PC-9 (cell line): ENCODE data around the gene CAMTA1. TPM values are rescaled to one million over a fixed set of nuclear protein-coding genes. Genes with fewer than 3 reads are reported as not detected.

Experiments
- BruUV-seq: library from RNA; stranded (reverse); fragments of 400-500 nt; replicated peaks from 2 replicates; lab custom pipeline; 2021; lab: Mats Ljungman, UMichigan
- CTCF ChIA-PET: fragments of 300-600 bp; sonication (Branson Sonifier 250); formaldehyde crosslinking; loops from one replicate; lab custom pipeline; 2022; ENCODE audit warnings: antibody characterized with exemption; lab: Charles Lee
- POLR2A ChIA-PET: fragments of 300-600 bp; sonication (Branson Sonifier 250); formaldehyde crosslinking; loops from one replicate; lab custom pipeline; 2022; ENCODE audit warnings: antibody characterized with exemption; ENCODE audit not compliant: unreplicated experiment; lab: Charles Lee
- DNase-seq, 2 experiments: peaks; one replicate each; pipeline versions ENCODE4 v3.0.0 to v3.0.0-alpha.2; 2015 to 2022; ENCODE audit warnings: mixed read lengths in 1 of 2
- H2AFZ ChIP-seq: fragments of 200-600 bp; sonication (generic); 2 replicates; pipeline ENCODE4 v1.8.1; 2017; ENCODE audit warnings: antibody characterized with exemption
- H3F3A ChIP-seq: fragments of 200-600 bp; sonication (generic); 2 replicates; pipeline ENCODE4 v1.8.1; 2017; ENCODE audit warnings: antibody characterized with exemption, mild to moderate bottlenecking, low read depth; ENCODE audit not compliant: insufficient read depth
- H3K27ac ChIP-seq: fragments of 200-600 bp; sonication (generic); 2 replicates; pipeline ENCODE4 v1.6.1; 2016; ENCODE audit warnings: mixed run types
- H3K27me3 ChIP-seq: fragments of 200-600 bp; sonication (generic); 2 replicates; pipeline ENCODE4 v1.6.1; 2016; ENCODE audit warnings: low read depth, mixed run types; ENCODE audit not compliant: insufficient read depth
- H3K36me3 ChIP-seq: fragments of 200-600 bp; sonication (generic); 2 replicates; pipeline ENCODE4 v1.6.1; 2016; ENCODE audit warnings: low read depth, mixed run types
- H3K4me1 ChIP-seq: fragments of 200-600 bp; sonication (generic); replicated peaks from 2 replicates; pipeline ENCODE4 v1.6.1; 2016; ENCODE audit warnings: mixed run types; ENCODE audit not compliant: insufficient read depth
- H3K4me2 ChIP-seq: fragments of 200-600 bp; sonication (generic); 2 replicates; pipeline ENCODE4 v1.6.1; 2017; ENCODE audit warnings: mixed run types
- H3K4me3 ChIP-seq: fragments of 200-600 bp; sonication (generic); 2 replicates; pipeline ENCODE4 v1.6.1; 2016; ENCODE audit warnings: mixed run types
- H3K79me2 ChIP-seq: fragments of 200-600 bp; sonication (generic); 2 replicates; pipeline ENCODE4 v1.6.1; 2017; ENCODE audit warnings: low read depth, mixed run types
- H3K9me2 ChIP-seq: fragments of 200-600 bp; sonication (generic); 2 replicates; pipeline ENCODE4 v1.8.1; 2017; ENCODE audit warnings: mild to moderate bottlenecking; ENCODE audit not compliant: insufficient read depth
- H3K9me3 ChIP-seq: fragments of 200-600 bp; sonication (generic); 2 replicates; pipeline ENCODE4 v1.8.1; 2016; ENCODE audit warnings: low read depth; ENCODE audit not compliant: insufficient read depth
- H4K20me1 ChIP-seq: fragments of 200-600 bp; sonication (generic); 2 replicates; pipeline ENCODE4 v1.8.1; 2017; ENCODE audit not compliant: insufficient read depth
- EZH2 ChIP-seq: fragments of 200-600 bp; sonication (generic); IDR thresholded peaks from 2 replicates; pipeline ENCODE4 v1.8.0; 2017; ENCODE audit warnings: antibody characterized with exemption, low read depth
- intact Hi-C: fragments of 100-400 bp; cut with micrococcal nuclease; formaldehyde crosslinking; loops from one replicate; pipeline ENCODE4 v1.10.0; 2022; ENCODE audit not compliant: unreplicated experiment
- total RNA-seq: library from RNA; stranded (reverse); gene quantifications from 2 replicates; pipeline ENCODE4 v1.2.3, GENCODE V29; 2021
- TF ChIP-seq, protein P1 (sequence below): fragments of 200-600 bp; sonication (generic); conservative IDR thresholded peaks from 2 replicates; pipeline ENCODE4 v1.6.1; 2017; ENCODE audit warnings: mixed run types, antibody characterized with exemption, mild to moderate bottlenecking, moderate library complexity

Gene CAMTA1
- total RNA-seq, 1 experiment from 2014 or later = 72.3 TPM

DNA sequence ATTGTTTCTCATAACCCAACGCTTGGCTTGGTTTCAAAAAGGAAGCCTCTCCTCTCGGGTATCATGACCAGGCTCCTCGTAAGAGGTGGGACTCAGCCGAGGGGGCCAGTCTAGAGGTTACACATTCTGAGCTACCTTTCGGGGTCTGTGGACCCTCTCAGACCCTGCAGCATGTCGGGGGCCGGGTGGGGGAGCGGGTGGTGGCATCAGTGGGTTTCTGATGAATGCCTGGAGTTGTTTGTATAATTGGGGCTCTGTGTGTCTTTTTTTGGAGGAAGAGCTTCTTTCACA is 229.3 kb downstream of the CAMTA1 start:
- intact Hi-C loops = no loop called here
- POLR2A ChIA-PET = no interaction called here
- DNase-seq = no peak
- H3K4me2 ChIP-seq = no peak overlapping the region
- no peak overlapping the region for H2AFZ ChIP-seq
- H3K9me2 ChIP-seq = no peaks in the 10 kb centered on the region
- no peaks in the 10 kb centered on the region for H3K4me1 ChIP-seq
- CTCF ChIA-PET = no interaction called here
- no peaks in the 10 kb centered on the region for H3K9me3 ChIP-seq
- no peaks in the 10 kb centered on the region for H3K79me2 ChIP-seq
- H3K36me3 ChIP-seq = no peaks in the 10 kb centered on the region
- BruUV-seq = no TSS peak
- H3K27ac ChIP-seq = no peak overlapping the region
- TF ChIP-seq, protein P1, sequence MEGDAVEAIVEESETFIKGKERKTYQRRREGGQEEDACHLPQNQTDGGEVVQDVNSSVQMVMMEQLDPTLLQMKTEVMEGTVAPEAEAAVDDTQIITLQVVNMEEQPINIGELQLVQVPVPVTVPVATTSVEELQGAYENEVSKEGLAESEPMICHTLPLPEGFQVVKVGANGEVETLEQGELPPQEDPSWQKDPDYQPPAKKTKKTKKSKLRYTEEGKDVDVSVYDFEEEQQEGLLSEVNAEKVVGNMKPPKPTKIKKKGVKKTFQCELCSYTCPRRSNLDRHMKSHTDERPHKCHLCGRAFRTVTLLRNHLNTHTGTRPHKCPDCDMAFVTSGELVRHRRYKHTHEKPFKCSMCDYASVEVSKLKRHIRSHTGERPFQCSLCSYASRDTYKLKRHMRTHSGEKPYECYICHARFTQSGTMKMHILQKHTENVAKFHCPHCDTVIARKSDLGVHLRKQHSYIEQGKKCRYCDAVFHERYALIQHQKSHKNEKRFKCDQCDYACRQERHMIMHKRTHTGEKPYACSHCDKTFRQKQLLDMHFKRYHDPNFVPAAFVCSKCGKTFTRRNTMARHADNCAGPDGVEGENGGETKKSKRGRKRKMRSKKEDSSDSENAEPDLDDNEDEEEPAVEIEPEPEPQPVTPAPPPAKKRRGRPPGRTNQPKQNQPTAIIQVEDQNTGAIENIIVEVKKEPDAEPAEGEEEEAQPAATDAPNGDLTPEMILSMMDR = no peak
- TF ChIP-seq EZH2 = no peak
- peaks cover 91% of the 10 kb centered on the region for H3K27me3 ChIP-seq
- H4K20me1 ChIP-seq = no peaks in the 10 kb centered on the region
- H3F3A ChIP-seq = no peaks in the 10 kb centered on the region
- no peak overlapping the region for H3K4me3 ChIP-seq

DNA sequence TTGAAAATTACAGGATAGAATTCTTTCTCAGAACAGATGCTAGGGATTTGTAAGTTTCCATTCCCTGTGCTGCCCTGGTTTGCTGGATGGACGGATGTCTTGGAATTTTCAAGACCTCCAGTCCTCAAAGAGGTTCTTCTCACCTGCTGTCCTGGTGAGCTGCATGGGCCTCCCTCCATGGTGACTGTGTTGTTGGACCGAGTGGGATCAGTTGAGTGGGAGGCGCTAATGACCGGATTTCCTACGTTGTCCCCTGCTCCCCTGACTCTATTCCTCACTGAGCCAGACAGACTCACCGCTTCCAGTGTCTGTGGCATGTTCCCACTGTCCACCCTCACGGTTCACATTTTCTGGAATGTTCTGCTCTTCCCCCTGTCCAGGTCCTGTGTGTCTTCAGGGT is 229.8 kb downstream of the CAMTA1 start:
- intact Hi-C loops = no loop called here
- H4K20me1 ChIP-seq = no peaks in the 10 kb centered on the region
- H3K9me3 ChIP-seq = no peaks in the 10 kb centered on the region
- TF ChIP-seq, protein P1 = no peak
- TF ChIP-seq EZH2 = no peak
- no peak overlapping the region for H3K4me2 ChIP-seq
- H3K79me2 ChIP-seq = no peaks in the 10 kb centered on the region
- no peak overlapping the region for H2AFZ ChIP-seq
- no peak overlapping the region for H3K4me3 ChIP-seq
- H3F3A ChIP-seq = no peaks in the 10 kb centered on the region
- DNase-seq = no peak
- no TSS peak for BruUV-seq
- H3K27ac ChIP-seq = no peak overlapping the region
- ChIA-PET CTCF (no interaction called here), POLR2A (no interaction called here)
- H3K9me2 ChIP-seq = no peaks in the 10 kb centered on the region
- H3K27me3 ChIP-seq = peaks cover 91% of the 10 kb centered on the region
- no peaks in the 10 kb centered on the region for H3K4me1 ChIP-seq
- no peaks in the 10 kb centered on the region for H3K36me3 ChIP-seq

DNA sequence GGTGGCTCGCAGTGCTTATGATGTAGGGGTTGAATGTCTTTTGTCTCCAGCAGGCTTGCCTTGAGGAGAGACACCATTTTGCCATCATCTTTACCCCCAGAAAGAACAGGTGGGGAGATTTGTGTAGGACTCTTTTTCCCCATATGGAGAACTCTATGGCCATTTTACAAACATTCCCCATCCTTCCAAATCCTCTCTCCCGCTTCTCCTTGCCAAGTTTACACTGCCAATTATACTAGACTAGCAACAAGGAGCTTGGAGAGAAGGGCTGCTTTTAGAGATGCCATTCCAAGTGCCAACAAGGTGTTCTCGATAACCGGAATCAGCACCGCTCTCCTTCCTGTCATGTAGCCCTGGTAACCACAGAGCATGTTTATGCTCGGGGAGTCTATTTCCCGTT is 233.1 kb downstream of the CAMTA1 start:
- Histone ChIP-seq H3K4me1 (no peaks in the 10 kb centered on the region), H4K20me1 (no peaks in the 10 kb centered on the region), H3F3A (no peaks in the 10 kb centered on the region), H3K9me2 (no peaks in the 10 kb centered on the region), H3K27me3 (peaks cover 77% of the 10 kb centered on the region), H3K4me2 (no peak overlapping the region), H3K4me3 (no peak overlapping the region), H3K79me2 (no peaks in the 10 kb centered on the region), H2AFZ (no peak overlapping the region), H3K27ac (no peak overlapping the region), H3K36me3 (no peaks in the 10 kb centered on the region), H3K9me3 (no peaks in the 10 kb centered on the region)
- POLR2A ChIA-PET = no interaction called here
- intact Hi-C loops = no loop called here
- no peak for DNase-seq
- no TSS peak for BruUV-seq
- TF ChIP-seq EZH2 = no peak
- TF ChIP-seq, protein P1 = no peak
- CTCF ChIA-PET = no interaction called here
